ENCODE measurements around the gene IL1RL1. TPM values are rescaled to one million over a fixed set of nuclear protein-coding genes. Genes with fewer than 3 reads are reported as not detected.
A peak's percentile ranks its signal among the peaks of the same experiment; 100 is the strongest.

IL1RL1 gene
- total RNA-seq, 4 donors from 2014 or later: 4.0 to 47.2 (median 15.9) TPM

DNA sequence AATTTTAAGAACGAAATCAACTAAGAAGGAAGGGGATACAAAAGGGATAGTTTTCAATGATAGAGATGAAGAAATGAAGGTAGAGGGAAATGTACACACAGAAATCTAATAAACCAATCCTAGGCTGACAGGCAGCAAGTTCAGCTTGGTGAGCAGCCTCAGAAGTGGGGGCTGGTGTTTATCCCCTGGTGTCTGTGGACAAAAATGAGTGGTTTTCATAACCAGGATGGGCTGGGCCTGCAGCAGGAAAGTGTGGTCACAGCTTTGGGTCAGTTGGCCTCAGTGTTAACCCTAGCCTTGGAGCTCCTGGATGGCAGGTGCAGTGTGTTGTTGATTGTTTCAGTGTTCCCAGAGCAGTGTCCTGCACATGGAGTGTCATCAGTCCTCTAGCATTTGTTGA lies 58.5 kb downstream of the IL1RL1 start:
- peaks cover 0 to 6% (median 2%) of the 10 kb centered on the region in 4 donors for H3K9me3 ChIP-seq
- no peaks in the 10 kb centered on the region for H3K36me3 ChIP-seq
- no peak for TF ChIP-seq POLR2A (IDR thresholded peaks at IDR 0.05)
- TF ChIP-seq, protein P1, sequence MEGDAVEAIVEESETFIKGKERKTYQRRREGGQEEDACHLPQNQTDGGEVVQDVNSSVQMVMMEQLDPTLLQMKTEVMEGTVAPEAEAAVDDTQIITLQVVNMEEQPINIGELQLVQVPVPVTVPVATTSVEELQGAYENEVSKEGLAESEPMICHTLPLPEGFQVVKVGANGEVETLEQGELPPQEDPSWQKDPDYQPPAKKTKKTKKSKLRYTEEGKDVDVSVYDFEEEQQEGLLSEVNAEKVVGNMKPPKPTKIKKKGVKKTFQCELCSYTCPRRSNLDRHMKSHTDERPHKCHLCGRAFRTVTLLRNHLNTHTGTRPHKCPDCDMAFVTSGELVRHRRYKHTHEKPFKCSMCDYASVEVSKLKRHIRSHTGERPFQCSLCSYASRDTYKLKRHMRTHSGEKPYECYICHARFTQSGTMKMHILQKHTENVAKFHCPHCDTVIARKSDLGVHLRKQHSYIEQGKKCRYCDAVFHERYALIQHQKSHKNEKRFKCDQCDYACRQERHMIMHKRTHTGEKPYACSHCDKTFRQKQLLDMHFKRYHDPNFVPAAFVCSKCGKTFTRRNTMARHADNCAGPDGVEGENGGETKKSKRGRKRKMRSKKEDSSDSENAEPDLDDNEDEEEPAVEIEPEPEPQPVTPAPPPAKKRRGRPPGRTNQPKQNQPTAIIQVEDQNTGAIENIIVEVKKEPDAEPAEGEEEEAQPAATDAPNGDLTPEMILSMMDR (IDR thresholded peaks at IDR 0.05): no peak
- H3K27me3 ChIP-seq: no peaks in the 10 kb centered on the region
- H3K27ac ChIP-seq: peak overlapping the region in 1 of 4 donors; percentile 21
- DNase-seq: no peak
- no peak overlapping the region for H3K4me3 ChIP-seq
- no peaks in the 10 kb centered on the region for H3K4me1 ChIP-seq

DNA sequence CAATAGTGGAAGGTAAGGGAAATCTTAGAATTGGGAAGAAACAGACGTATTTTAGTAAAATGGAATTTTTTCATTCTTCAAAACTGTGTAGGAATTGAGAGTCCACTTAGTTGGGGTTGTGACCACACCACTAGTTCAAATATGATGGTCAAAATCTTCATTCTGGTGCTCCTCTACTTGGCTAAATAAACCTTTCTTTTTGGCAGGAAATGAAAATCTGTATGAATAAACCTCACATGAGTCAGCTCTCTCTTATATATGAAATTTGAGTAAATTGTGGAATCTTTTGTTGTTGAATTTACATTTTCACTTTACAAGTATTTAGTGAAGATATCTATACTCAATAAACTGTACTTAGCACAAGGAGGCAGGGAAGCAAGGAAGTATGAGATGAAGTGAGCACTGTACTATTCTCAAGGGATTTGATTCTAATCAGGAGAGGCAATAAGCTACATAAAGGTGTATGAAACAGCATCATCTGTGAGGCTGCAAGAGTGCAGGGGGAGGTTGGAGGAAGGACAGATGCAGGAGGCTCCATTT lies 64.8 kb downstream of the IL1RL1 start:
- no peaks in the 10 kb centered on the region for H3K4me1 ChIP-seq
- TF ChIP-seq, protein P1 (IDR thresholded peaks at IDR 0.05): no peak
- TF ChIP-seq POLR2A (IDR thresholded peaks at IDR 0.05): no peak
- no peak overlapping the region for H3K4me3 ChIP-seq
- H3K9me3 ChIP-seq: no peaks in the 10 kb centered on the region
- H3K27me3 ChIP-seq: no peaks in the 10 kb centered on the region
- no peaks in the 10 kb centered on the region for H3K36me3 ChIP-seq
- H3K27ac ChIP-seq: no peak overlapping the region
- no peak for DNase-seq

DNA sequence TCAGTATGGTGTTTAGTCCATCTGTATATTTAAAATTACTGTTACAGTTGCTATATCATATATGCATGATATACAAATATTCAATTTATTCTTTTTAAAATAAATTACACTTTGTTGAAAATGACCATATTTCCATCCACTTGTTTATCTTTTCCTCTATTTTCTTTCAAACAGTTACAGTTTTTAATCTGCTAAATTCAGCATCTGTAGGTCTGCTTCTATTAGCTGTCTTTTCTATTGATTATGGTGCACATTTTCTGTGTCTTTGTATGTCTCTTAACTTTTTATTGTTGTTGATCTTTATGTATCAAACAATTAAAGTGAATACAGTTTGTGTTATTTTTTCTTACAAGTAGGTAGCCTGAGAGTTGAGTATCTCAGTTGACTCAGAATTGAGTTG lies 72.4 kb downstream of the IL1RL1 start:
- Histone ChIP-seq H3K4me1 (no peaks in the 10 kb centered on the region), H3K36me3 (no peaks in the 10 kb centered on the region), H3K27ac (no peak overlapping the region), H3K27me3 (no peaks in the 10 kb centered on the region), H3K9me3 (peaks cover 0 to 2% (median 0%) of the 10 kb centered on the region in 4 donors), H3K4me3 (no peak overlapping the region)
- DNase-seq: no peak
- TF ChIP-seq POLR2A (IDR thresholded peaks at IDR 0.05): no peak
- TF ChIP-seq, protein P1 (IDR thresholded peaks at IDR 0.05): no peak

DNA sequence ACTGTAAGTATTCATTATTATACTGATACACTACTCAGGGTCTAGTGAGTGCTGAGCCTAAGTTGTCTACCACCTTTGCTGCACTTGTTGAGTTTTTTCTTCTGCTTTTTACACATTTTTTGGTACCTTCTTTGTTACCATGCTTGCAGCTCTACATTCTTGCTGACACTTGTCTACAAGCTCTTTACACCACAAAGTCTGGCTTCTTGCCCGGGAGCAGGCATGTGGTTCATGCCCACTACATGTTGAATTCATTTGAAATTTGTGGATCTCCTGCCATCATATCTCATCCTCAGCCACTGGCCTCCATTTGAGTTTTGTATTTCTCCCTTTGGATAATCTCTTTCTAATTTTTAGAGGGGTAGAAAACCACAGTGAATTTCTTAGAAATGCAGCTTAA lies 74.2 kb downstream of the IL1RL1 start:
- no peak for TF ChIP-seq POLR2A (IDR thresholded peaks at IDR 0.05)
- TF ChIP-seq, protein P1 (IDR thresholded peaks at IDR 0.05): no peak
- no peaks in the 10 kb centered on the region for H3K36me3 ChIP-seq

DNA sequence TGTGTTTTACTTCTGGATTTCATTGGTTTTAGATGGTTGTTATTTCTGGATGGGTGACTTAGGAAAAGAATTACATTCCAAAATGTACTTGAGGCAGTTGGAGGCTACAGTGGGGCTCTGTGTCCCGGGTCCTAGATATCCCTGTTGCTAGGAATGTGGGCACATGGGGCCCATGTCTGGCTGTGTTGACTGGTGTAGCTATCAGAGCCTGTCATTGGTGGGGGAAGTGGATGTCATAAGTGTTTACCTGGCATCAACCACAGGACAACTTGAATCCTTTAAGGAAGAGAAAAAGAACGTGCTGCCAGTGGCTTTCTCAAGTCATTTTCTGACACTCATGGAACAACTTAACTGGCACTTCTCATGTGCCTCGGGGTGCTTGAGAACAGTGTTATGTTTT lies 74.6 kb downstream of the IL1RL1 start:
- Histone ChIP-seq H3K27ac (no peak overlapping the region), H3K9me3 (peaks cover 0 to 2% (median 0%) of the 10 kb centered on the region in 4 donors), H3K4me1 (no peaks in the 10 kb centered on the region), H3K27me3 (no peaks in the 10 kb centered on the region), H3K4me3 (no peak overlapping the region), H3K36me3 (no peaks in the 10 kb centered on the region)
- no peak for DNase-seq
- TF ChIP-seq, protein P1 (IDR thresholded peaks at IDR 0.05): no peak
- no peak for TF ChIP-seq POLR2A (IDR thresholded peaks at IDR 0.05)

More for the DNA sequence above, 74.2 kb downstream of the IL1RL1 start:
- Histone ChIP-seq H3K27ac (no peak overlapping the region), H3K4me1 (no peaks in the 10 kb centered on the region), H3K9me3 (peaks cover 0 to 2% (median 0%) of the 10 kb centered on the region in 4 donors), H3K27me3 (no peaks in the 10 kb centered on the region), H3K4me3 (no peak overlapping the region)
- DNase-seq: no peak

Data from Peyer's patch (tissue), 4 donors.